H4 (cell line): ENCODE measurements around the gene NOTUM. TPM values are rescaled to one million over a fixed set of nuclear protein-coding genes. Genes with fewer than 3 reads are reported as not detected.

ENCODE experiments used
- DNase-seq: peaks from one replicate; pipeline ENCODE4 v3.0.0-alpha.2; 2015; ENCODE audit warnings: low spot score
- total RNA-seq: library from RNA; depleted of rRNA; stranded (reverse); fragments of >200 nt; shearing (Covaris generic); gene quantifications from 2 replicates; pipeline ENCODE4 v1.2.3, GENCODE V29; 2014

Gene NOTUM
- total RNA-seq, 1 experiment from 2014 or later, result 0.45 TPM

DNA sequence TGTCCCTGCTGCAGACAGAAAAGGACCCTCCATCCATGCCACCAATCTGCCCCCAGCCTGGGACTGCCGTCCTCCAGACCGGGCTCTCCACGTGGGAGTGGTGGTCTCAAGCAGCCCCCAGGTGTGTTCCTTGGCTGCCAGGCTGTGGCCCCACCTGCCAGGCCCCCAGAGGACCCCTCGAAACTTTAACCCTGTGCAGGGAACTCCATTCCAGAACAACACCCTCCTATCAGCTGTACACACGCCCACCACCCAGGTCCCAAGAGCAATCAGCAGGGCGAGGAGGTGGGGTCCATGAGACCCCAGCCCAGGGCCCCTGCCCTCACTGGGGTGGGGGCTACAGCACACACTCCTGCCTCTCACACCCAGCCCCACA is 25.3 kb downstream of the NOTUM start:
- DNase-seq, result no peak

GRCh38 chr17:81934850-81935708 is 25.9 kb downstream of the NOTUM start:
- no peak for DNase-seq

- DNase-seq, result no peak
Measured at GRCh38 chr17:81934098-81934757, 26.8 kb downstream of the NOTUM start.

DNA sequence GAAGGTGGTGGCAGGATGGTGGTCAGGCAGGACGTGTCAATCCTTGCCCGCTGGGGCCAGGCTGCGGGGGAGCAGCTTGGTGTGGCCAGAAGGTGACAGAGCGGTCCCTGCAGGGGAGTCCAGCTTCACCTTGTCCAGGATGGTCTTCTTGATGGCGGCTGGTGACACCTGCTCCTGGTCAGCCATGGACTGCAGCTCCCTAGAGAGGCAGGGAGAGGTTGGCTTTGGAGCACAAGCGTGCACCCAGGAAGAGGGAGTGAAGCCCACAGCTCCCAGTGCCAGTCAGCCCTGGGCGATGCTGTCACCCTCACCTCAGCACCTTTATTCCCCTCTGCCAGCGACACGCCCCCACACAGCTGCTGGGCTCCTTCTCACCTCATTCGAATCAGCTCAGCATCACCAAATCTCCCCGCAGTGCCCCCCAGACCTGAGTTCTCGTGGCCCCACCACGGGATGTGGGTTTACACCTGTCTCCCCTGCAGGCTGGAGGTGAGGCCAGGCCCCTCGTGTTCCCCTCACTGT is 27.7 kb downstream of the NOTUM start:
- DNase-seq, result no peak

GRCh38 chr17:81932333-81932983 is 28.5 kb downstream of the NOTUM start:
- no peak for DNase-seq

- DNase-seq, result no peak
Measured at GRCh38 chr17:81931557-81932332, 29.2 kb downstream of the NOTUM start.

DNA sequence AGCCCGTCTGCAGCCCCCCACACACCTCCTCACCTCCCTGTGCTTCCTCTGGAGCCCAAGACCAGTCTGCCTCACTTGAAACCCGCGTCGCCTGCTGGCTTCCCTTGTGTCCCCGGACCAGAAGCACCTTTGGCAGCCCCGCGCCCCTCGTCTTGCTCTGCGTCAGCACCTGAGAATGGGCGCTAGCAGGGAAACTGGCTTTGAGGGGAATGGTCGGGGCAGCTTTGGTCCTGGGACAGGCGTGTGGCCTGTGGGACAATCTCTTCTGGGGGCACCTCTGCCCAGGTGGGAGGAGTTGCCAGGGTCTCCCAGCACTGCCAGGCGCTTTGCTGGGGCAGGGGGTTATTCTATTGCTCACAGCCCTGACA is 29.8 kb downstream of the NOTUM start:
- no peak for DNase-seq

GRCh38 chr17:81930142-81931125 is 30.6 kb downstream of the NOTUM start:
- no peak for DNase-seq

- DNase-seq, result no peak
Measured at GRCh38 chr17:81929253-81930141, 31.5 kb downstream of the NOTUM start.

DNA sequence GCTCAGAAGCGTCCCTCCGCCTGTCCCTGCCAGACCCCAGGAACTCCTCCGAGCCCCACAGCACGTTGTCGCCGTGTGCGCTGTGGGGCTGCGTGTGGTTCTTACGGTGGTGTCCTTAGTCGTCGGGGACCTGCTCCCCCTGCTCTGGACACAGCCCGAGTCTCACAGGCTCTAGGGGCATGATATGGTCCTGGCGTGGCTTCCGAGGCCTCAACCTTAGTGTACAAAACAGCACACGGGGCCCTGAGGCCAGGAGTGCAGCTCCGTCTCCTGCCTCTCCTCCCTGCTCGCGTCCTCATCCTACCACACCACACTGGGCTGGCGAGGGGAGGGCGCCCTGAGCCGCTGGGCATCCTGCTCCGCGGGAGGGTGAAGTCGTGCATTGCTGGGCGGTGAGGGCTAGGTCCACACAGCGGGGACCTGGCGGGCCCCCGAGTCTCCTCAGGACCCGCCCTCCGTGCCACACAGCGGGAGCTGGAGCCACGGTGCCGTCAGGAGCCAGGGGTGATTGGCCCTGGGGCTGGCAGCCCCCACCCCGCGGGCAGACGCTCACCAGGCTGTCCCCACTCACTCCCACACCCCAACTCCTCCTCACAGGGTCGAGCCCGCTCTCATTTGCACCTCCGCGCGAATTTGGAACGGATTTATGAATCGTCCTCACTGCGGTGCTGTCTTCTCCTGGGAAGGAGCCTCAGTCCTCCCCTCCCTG is 32.3 kb downstream of the NOTUM start:
- DNase-seq, result no peak

- DNase-seq, result peak; percentile 91
Measured at GRCh38 chr17:81927653-81928543, 33.1 kb downstream of the NOTUM start, which contains the start of gene MAFG. MAFG (minus strand) TSS chr17:81927735; CDS start chr17:81923185, 4,550 bp downstream.

DNA sequence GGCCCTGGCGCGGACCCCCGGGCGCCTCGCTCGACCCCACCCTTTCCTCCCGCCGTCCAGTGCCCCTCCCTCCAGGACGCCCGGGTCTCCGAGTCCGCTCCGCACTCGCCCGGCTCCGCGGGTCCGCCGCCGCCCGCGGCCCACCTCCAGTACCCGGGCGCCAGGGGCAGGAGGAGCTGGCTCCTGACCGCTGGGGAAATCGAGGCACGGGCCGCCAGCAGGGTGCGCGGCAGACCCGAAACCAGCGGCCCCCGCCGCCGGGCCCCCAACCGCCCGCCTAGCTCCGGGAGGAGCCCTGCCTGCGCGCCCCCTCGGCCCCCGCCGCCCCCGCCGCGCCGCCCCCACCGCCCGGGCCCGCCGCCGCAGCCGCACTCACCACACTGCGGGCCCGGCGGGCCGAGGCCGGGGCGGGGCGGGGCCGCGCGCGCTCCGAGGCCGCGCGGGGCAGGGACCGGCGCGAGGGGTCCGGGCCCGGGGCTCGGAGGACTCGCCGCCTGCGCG is 33.8 kb downstream of the NOTUM start:
- no peak for DNase-seq

GRCh38 chr17:81926451-81927151 is 34.4 kb downstream of the NOTUM start:
- DNase-seq, result peak; percentile 81

GRCh38 chr17:81925860-81926450 is 35.0 kb downstream of the NOTUM start:
- no peak for DNase-seq

DNA sequence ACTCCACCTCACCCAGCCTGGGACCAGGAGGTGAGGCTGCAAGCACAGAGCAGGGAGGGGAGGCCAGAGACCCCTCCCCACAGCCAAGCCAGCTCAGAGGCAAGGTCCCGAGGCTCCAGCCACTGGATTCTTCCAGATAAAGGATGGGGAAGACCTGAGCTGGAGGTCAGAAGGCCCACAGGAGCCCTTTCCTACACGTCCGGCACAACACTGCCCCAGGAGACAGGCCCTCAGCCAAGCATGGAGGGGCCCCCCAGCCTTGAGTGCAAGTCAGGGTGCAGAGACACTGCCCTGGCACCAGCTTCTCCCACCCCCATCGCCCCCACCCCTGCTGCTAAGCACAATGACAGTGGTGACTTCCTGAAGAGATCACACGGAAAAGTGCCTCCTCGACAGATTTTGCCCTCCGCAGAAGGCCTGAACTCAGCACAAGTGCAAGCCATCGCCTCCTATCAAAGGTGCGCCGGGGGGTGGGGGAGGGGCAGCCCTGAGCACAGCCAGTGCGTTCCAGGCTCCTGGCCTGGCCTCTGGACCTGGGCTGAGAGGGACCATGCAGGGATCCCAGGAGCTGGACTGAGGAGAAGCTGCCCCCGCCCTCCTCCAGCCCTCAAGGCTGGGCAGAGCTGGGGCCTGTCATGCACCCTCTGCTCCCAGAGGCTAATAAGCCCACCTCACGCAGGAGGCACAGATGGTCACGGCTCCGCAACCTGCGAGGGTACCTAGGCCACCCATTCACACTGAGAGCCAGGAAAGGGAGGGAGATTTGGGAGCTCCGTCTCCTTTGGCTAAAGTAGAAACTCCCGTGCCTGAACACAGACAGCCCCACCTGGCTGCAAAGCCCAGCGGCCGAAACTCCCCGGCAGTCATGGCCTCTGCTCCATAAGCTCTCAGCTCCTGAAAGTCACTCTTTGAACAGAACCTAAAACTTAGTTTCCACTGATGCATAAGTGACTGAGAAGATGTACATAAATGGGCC is 36.1 kb downstream of the NOTUM start:
- DNase-seq, result no peak
